ENCODE data around the gene PPFIBP2.

PPFIBP2 gene

DNA sequence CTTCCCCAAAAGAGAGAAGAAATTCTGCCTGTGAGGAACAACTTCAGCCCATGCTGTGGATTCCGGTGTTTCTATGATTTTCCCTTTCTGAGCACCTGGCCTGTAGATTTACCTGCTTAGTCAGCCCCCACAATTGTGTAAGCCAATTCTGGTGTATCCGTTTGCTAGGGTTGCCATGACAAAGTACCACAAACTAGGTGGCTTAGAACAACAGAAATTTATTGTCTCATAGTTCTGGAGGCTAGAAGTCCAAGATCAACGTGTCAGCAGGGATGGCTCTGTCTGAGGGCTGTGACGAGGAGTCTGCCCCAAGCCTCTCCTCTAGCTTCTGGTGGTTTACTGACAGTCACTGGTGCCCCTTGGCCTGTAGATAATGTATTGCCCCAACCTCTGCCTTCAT is 175.4 kb downstream of the PPFIBP2 start:
- Mint-ChIP-seq H3K9me3 (no peaks in the 10 kb centered on the region), H3K27ac (no peak overlapping the region), H3K27me3 (peaks cover 38 to 47% of the 10 kb centered on the region in 2 donors), H3K36me3 (no peaks in the 10 kb centered on the region), H3K4me3 (no peak overlapping the region), H3K4me1 (peaks cover 3 to 10% of the 10 kb centered on the region in 2 donors)
- ATAC-seq (replicated peaks) (no peak), DNase-seq (no peak)

DNA sequence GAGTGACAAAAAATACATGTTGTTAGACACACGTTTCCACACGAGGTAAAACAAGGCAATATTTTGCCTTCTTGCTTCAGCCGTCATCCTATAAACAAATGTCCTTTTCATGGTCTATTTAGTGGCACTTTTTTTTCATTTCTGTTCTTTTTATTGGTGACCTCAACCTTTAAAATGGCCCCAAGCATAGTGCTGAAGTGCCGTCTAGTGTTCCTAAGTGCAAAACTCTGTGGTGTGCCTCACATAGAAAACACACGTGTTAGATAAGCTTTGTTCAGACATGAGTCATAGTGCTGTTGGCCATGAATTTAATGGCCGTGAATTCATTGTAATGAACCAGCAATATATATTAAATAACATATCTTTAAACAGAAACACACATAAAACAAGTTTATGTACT is 176.8 kb downstream of the PPFIBP2 start:
- no peak for DNase-seq
- no peak overlapping the region for H3K4me3 Mint-ChIP-seq
- no peaks in the 10 kb centered on the region for H3K9me3 Mint-ChIP-seq
- H3K36me3 Mint-ChIP-seq = no peaks in the 10 kb centered on the region
- peaks cover 38 to 50% of the 10 kb centered on the region in 2 donors for H3K27me3 Mint-ChIP-seq
- no peak for ATAC-seq (replicated peaks)
- H3K4me1 Mint-ChIP-seq = peaks cover 3 to 10% of the 10 kb centered on the region in 2 donors
- no peak overlapping the region for H3K27ac Mint-ChIP-seq

DNA sequence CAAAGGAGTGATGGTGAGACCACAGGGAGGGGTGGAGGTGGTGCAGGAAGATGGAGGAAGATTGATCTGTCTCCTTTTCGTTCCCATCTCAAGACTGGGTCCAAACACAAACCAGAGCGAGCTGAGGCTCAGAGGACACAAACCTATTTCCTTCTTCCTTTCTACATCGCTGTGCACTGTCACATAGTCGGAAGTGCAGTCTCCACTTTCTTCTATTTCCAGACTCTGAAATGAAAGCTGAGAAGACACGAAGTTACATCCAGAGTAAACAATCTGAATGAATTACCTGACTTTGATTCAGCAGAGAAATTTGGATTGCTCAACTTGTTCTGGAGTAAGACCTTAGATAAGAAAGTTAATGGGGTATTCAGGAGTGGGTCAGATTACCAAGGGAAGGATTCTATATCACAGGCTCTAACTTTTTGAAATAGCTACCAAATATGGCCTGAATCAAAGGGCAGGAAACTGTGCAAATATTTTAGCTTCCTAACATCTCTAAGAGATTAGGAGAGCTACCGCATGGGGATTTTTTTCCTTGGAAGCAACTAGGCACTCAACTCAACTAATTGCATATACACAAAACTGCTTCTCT is 178.1 kb downstream of the PPFIBP2 start:
- H3K4me3 Mint-ChIP-seq = no peak overlapping the region
- no peaks in the 10 kb centered on the region for H3K36me3 Mint-ChIP-seq
- no peak for ATAC-seq (replicated peaks)
- H3K27ac Mint-ChIP-seq = no peak overlapping the region
- no peaks in the 10 kb centered on the region for H3K9me3 Mint-ChIP-seq
- no peak for DNase-seq
- H3K4me1 Mint-ChIP-seq = peaks cover 3 to 10% of the 10 kb centered on the region in 2 donors
- peaks cover 38 to 50% of the 10 kb centered on the region in 2 donors for H3K27me3 Mint-ChIP-seq

DNA sequence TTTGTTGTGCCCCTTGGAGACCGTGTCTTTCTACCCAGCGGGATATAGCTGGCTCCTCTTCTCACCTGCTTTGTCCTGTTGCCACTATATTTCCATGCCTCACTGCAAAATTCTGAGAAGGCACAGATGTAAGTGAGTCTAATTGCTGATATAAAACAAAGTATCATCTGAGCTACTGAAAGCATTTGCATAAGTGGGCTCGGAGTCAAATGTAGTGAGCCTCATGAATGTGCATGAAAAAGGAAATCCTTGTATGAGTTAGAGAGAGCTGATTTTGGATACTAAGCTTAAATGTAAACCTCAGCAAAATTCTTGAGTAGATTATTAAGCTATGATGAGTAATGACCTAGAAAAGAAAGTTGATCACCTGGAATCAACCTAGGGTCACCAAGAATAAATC is 178.6 kb downstream of the PPFIBP2 start:
- Mint-ChIP-seq H3K36me3 (no peaks in the 10 kb centered on the region), H3K4me3 (no peak overlapping the region), H3K4me1 (peaks cover 3 to 10% of the 10 kb centered on the region in 2 donors), H3K27ac (no peak overlapping the region), H3K27me3 (peaks cover 38 to 50% of the 10 kb centered on the region in 2 donors), H3K9me3 (no peaks in the 10 kb centered on the region)
- ATAC-seq (replicated peaks) (no peak), DNase-seq (no peak)

DNA sequence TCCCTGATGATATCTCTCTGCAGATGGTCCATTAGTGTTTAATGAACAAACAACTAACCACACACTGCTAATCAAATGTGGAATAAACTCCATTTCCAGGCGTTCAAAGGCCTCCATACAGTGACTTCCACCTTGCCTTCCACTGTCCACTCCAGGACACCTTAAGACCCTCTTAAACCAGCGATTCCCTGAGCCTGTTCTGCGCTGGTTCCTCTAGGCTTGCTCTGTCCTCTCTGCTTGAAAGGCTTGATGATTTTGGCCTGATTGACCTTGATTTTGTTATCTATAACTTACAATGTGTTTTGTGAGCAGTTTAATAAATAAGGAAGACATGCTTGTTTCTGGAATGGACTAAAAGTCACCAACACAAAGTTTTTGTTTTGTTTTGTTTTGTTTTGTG is 180.4 kb downstream of the PPFIBP2 start:
- Mint-ChIP-seq H3K27ac (no peak overlapping the region), H3K9me3 (no peaks in the 10 kb centered on the region), H3K4me3 (no peak overlapping the region), H3K4me1 (peaks cover 3 to 5% of the 10 kb centered on the region in 2 donors), H3K36me3 (no peaks in the 10 kb centered on the region), H3K27me3 (peaks cover 35 to 43% of the 10 kb centered on the region in 2 donors)
- ATAC-seq (replicated peaks) (no peak), DNase-seq (no peak)

DNA sequence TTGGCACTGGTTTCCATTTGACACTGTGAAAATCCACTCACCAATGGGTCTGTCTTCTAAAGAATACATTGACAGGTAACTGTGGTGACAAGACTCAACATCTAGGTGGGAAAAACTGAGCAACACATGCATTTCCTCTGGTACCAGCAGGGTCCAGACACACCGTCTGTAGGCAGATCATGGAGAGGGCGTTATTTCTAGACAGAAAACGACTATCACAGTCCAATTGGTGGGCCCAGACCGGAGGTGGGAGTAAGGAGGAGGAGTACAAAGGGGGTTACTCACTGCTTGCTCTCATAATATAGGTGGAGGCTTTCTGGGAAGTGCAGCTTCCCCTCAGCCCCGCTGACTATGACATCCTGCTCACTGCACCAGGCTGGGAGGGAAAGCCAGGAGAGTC is 182.6 kb downstream of the PPFIBP2 start:
- no peaks in the 10 kb centered on the region for H3K9me3 Mint-ChIP-seq
- no peak overlapping the region for H3K4me3 Mint-ChIP-seq
- no peaks in the 10 kb centered on the region for H3K36me3 Mint-ChIP-seq
- DNase-seq (no peak), ATAC-seq (replicated peaks) (no peak)
- H3K27ac Mint-ChIP-seq = no peak overlapping the region
- H3K27me3 Mint-ChIP-seq = peaks cover 37 to 45% of the 10 kb centered on the region in 2 donors
- H3K4me1 Mint-ChIP-seq = peaks cover 2 to 3% of the 10 kb centered on the region in 2 donors
